AG04450 (cell line): ENCODE results near the gene TMEM167B. TPM values are rescaled to one million over a fixed set of nuclear protein-coding genes. Genes with fewer than 3 reads are reported as not detected.

Source experiments
- CTCF ChIA-PET: fragments of 300-600, 350-600 bp; formaldehyde crosslinking; extraction: SDS; loops from one replicate; lab custom pipeline; 2022; ENCODE audit warnings: antibody characterized with exemption, inconsistent platforms; lab: Charles Lee
- POLR2A ChIA-PET: fragments of 350-600 bp; formaldehyde crosslinking; extraction: SDS; loops from one replicate; lab custom pipeline; 2021; ENCODE audit warnings: antibody characterized with exemption, inconsistent platforms; lab: Yijun Ruan, JAX
- DNase-seq: peaks from one replicate; pipeline ENCODE4 v3.0.0-alpha.2; 2011; ENCODE audit warnings: low read depth, low spot score
- H3K27ac ChIP-seq: one replicate; pipeline ENCODE4 v1.5.1; 2012; ENCODE audit warnings: low read depth, low read length, control low read depth
- H3K27me3 ChIP-seq: one replicate; pipeline ENCODE4 v1.6.0; 2012; ENCODE audit warnings: low read length; ENCODE audit not compliant: control insufficient read depth, insufficient read depth
- H3K4me3 ChIP-seq: 2 replicates; pipeline ENCODE4 v1.5.1; 2011; ENCODE audit warnings: mild to moderate bottlenecking, low read depth, low read length, control low read depth
- H3K9me3 ChIP-seq: 2 replicates; pipeline ENCODE4 v1.5.1; 2012; ENCODE audit warnings: low read length; ENCODE audit not compliant: control insufficient read depth, insufficient read depth
- CTCF ChIP-seq: IDR thresholded peaks from 2 replicates; pipeline ENCODE4 v1.5.1; 2011; ENCODE audit warnings: low read depth, low read length, control low read depth, inconsistent platforms
- polyA plus RNA-seq: library from polyadenylated mRNA; depleted of rRNA; stranded (reverse); fragments of >200 nt; gene quantifications from 2 replicates; pipeline ENCODE4 v1.2.3, GENCODE V29; 2011

Gene TMEM167B
- polyA plus RNA-seq, 1 experiment, result 38.8 TPM

GRCh38 chr1:109120356-109120755 is 29.8 kb downstream of the TMEM167B start:
- H3K4me3 ChIP-seq, result no peak overlapping the region
- TF ChIP-seq CTCF, result no peak
- H3K27me3 ChIP-seq, result peaks cover 9% of the 10 kb centered on the region
- H3K27ac ChIP-seq, result no peak overlapping the region
- CTCF ChIA-PET, result interaction anchor here (2.6 kb wide), 1 partner anchor 8 kb away, joined by 20 read pairs; a partner anchor contains a TSS
- no peak for DNase-seq
- POLR2A ChIA-PET, result no interaction called here
- H3K9me3 ChIP-seq, result no peaks in the 10 kb centered on the region

- TF ChIP-seq CTCF, result no peak
- Histone ChIP-seq H3K9me3 (no peaks in the 10 kb centered on the region), H3K27me3 (no peaks in the 10 kb centered on the region), H3K4me3 (no peak overlapping the region), H3K27ac (no peak overlapping the region)
- DNase-seq, result no peak
- ChIA-PET CTCF (interaction anchor here (2.1 kb wide), 3 partner anchors 18 to 31 kb away, joined by 6 to 12 read pairs (median 6); a partner anchor contains a TSS), POLR2A (no interaction called here)
Observed at GRCh38 chr1:109131059-109131458, 40.5 kb downstream of the TMEM167B start.

DNA sequence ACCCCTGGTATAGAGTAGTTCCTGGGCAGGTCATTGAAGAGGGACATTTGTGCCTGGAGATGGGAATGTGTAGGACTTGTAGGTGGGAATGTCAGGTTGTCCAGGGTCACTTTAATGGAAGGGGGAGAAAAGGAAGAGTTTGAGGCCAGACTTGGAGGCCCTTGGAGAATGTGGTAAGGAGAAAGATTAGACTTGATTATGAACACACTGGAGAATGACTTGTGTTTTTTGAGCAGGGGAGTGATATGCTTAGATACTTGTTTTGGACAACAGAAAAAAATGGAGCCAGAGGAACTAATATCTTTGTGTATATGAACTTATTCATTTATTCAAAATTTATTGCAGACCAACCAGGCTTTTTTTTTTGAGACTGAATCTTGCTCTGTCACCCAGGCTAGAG is 41.2 kb downstream of the TMEM167B start:
- no peak overlapping the region for H3K4me3 ChIP-seq
- DNase-seq, result no peak
- H3K9me3 ChIP-seq, result no peaks in the 10 kb centered on the region
- ChIA-PET POLR2A (no interaction called here), CTCF (interaction anchor here (2.1 kb wide), 3 partner anchors 19 to 32 kb away, joined by 6 to 12 read pairs (median 6); a partner anchor contains a TSS)
- no peaks in the 10 kb centered on the region for H3K27me3 ChIP-seq
- no peak for TF ChIP-seq CTCF
- H3K27ac ChIP-seq, result no peak overlapping the region

- Histone ChIP-seq H3K9me3 (no peaks in the 10 kb centered on the region), H3K27ac (no peak overlapping the region), H3K4me3 (no peak overlapping the region), H3K27me3 (no peaks in the 10 kb centered on the region)
- no peak for DNase-seq
- no peak for TF ChIP-seq CTCF
- ChIA-PET POLR2A (no interaction called here), CTCF (interaction anchor here (1.7 kb wide), 1 partner anchor 21 kb away, joined by 5 read pairs; a partner anchor contains a TSS)
Observed at GRCh38 chr1:109133002-109133706, 42.6 kb downstream of the TMEM167B start.

- TF ChIP-seq CTCF, result no peak
- ChIA-PET CTCF (interaction anchor here (1.7 kb wide), 1 partner anchor 21 kb away, joined by 5 read pairs; a partner anchor contains a TSS), POLR2A (no interaction called here)
- H3K27ac ChIP-seq, result no peak overlapping the region
- H3K27me3 ChIP-seq, result no peaks in the 10 kb centered on the region
- no peaks in the 10 kb centered on the region for H3K9me3 ChIP-seq
- no peak for DNase-seq
- H3K4me3 ChIP-seq, result no peak overlapping the region
Observed at GRCh38 chr1:109133815-109134214, 43.3 kb downstream of the TMEM167B start.
